Erythroblast (primary cell): Measurements from ENCODE around the gene PARM1.

Experiments used
- GATA1 ChIP-seq: IDR thresholded peaks from 2 replicates; pipeline ENCODE4 v1.6.1; 2011; ENCODE audit warnings: low read depth, mild to moderate bottlenecking, control low read depth, low read length, moderate library complexity
- POLR2A ChIP-seq: IDR thresholded peaks from 2 replicates; pipeline ENCODE4 v1.6.1; 2011; ENCODE audit warnings: mild to moderate bottlenecking, low read length

DNA sequence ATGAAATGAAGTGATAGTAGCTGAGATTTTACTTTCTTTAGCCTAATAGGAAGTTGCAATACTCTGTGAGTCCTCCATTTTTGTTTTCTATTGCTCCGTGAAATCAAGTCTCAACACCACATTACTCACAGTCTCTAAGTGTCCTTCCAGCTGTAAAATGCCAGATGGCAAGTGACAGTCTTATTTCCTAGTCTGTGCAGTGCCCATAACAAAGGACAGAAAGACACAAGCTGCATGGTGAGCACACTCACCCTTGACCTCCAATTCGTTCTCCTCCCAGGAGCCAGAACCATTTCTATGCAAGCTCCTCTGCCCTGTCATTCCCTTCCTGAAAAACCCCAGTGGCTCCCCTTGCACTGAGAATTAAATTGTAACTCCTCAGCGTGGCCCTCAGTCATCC is 101.6 kb downstream of the PARM1 start:
- TF ChIP-seq POLR2A, result no peak
- TF ChIP-seq GATA1, result no peak
